Fibroblast of lung (primary cell): ENCODE measurements around the gene ADAR. TPM values are rescaled to one million over a fixed set of nuclear protein-coding genes. Genes with fewer than 3 reads are reported as not detected.

Experiments
- polyA plus RNA-seq, 2 donors: library from polyadenylated mRNA; depleted of rRNA in 1 of 2; stranded (reverse) in 1 of 2; unstranded in 1 of 2; fragments of >200 nt; gene quantifications; 2 replicates each; pipeline ENCODE4 v1.2.1, GENCODE V29; 2011 to 2012; ENCODE audit warnings: missing spikeins in 1 of 2
- total RNA-seq: library from RNA; depleted of rRNA; stranded (reverse); fragments of >200 nt; gene quantifications from 2 replicates; pipeline ENCODE4 v1.2.1, GENCODE V29; 2014

The ADAR gene
- total and polyA plus RNA-seq, 2 donors (not counting 1 experiment from before 2014, with no cell fraction given), result 98.4 to 140 TPM

Other genes with a start within 250 kb of the ADAR start
- 12.8 and 21.0 TPM in 2 replicates for gene IL6R, start 202.8 kb downstream of the ADAR start, total RNA-seq
- gene IL6R, start 202.8 kb downstream of the ADAR start, polyA plus RNA-seq, result 14.5 and 22.7 TPM in 2 replicates
- under 0.01 TPM in 1 of 2 replicates, not detected in the other for gene TDRD10, start 106.0 kb downstream of the ADAR start, total RNA-seq
- gene TDRD10, start 106.0 kb downstream of the ADAR start, polyA plus RNA-seq, result not detected in 2 replicates
- under 0.01 TPM in 1 of 2 replicates, not detected in the other for gene SHE, start 105.8 kb downstream of the ADAR start, total RNA-seq
- gene SHE, start 105.8 kb downstream of the ADAR start, polyA plus RNA-seq, result not detected in 2 replicates
- 23.6 and 27.0 TPM in 2 replicates for gene UBE2Q1, start 49.5 kb downstream of the ADAR start, total RNA-seq
- gene UBE2Q1, start 49.5 kb downstream of the ADAR start, polyA plus RNA-seq, result 18.1 and 20.1 TPM in 2 replicates
- under 0.01 TPM in 1 of 2 replicates, not detected in the other for gene CHRNB2, start 40.4 kb downstream of the ADAR start, total RNA-seq
- 0.02 TPM in 2 replicates for gene CHRNB2, start 40.4 kb downstream of the ADAR start, polyA plus RNA-seq